WTC11 (cell line): ENCODE results near the gene SLC38A8. TPM values are rescaled to one million over a fixed set of nuclear protein-coding genes. Genes with fewer than 3 reads are reported as not detected.

Experiments
- ATAC-seq: fragments of 200-7000 bp; cut with Tn5 transposase; 2 replicates; pipeline ENCODE4 v1.10.0; 2021; ENCODE audit warnings: mild to moderate bottlenecking, moderate library complexity
- CTCF ChIA-PET: fragments of 300-600 bp; sonication (Branson Sonifier 250); formaldehyde crosslinking; loops from one replicate; lab custom pipeline; 2021; ENCODE audit warnings: antibody characterized with exemption; lab: Charles Lee
- POLR2A ChIA-PET: fragments of 350-600 bp; sonication (Branson Sonifier 250); formaldehyde crosslinking; loops from one replicate; lab custom pipeline; 2021; ENCODE audit warnings: antibody characterized with exemption; lab: Charles Lee
- DNase-seq: peaks from one replicate; pipeline ENCODE4 v3.0.0; 2021; ENCODE audit warnings: low spot score
- H3K27ac Mint-ChIP-seq: 2 replicates; pipeline ENCODE4 v1.8.0; 2021; ENCODE audit warnings: mixed read lengths
- H3K27me3 Mint-ChIP-seq: 2 replicates; pipeline ENCODE4 v1.8.0; 2021; ENCODE audit warnings: low read depth, mild to moderate bottlenecking, moderate library complexity, mixed read lengths
- H3K36me3 Mint-ChIP-seq: 2 replicates; pipeline ENCODE4 v1.8.0; 2021; ENCODE audit warnings: mixed read lengths
- H3K4me1 Mint-ChIP-seq: 2 replicates; pipeline ENCODE4 v1.8.0; 2022; ENCODE audit warnings: mixed read lengths
- H3K4me3 Mint-ChIP-seq: 2 replicates; pipeline ENCODE4 v1.8.0; 2021; ENCODE audit warnings: mild to moderate bottlenecking, moderate library complexity, mixed read lengths
- H3K9me3 Mint-ChIP-seq: 2 replicates; pipeline ENCODE4 v1.8.0; 2021; ENCODE audit warnings: mixed read lengths
- CREM ChIP-seq: sonication (generic); formaldehyde crosslinking; IDR thresholded peaks from 2 replicates; pipeline ENCODE4 v1.8.1; 2022; ENCODE audit warnings: mild to moderate bottlenecking, missing genetic modification reagents, moderate library complexity
- ELF4 ChIP-seq: sonication (generic); formaldehyde crosslinking; IDR thresholded peaks from 2 replicates; pipeline ENCODE4 v1.8.1; 2022; ENCODE audit warnings: low read depth, mild to moderate bottlenecking, moderate library complexity, missing genetic modification reagents
- FOXP1 ChIP-seq: sonication (generic); formaldehyde crosslinking; IDR thresholded peaks from 2 replicates; pipeline ENCODE4 v1.8.0; 2022; ENCODE audit warnings: missing genetic modification reagents, mild to moderate bottlenecking, moderate library complexity, borderline replicate concordance
- NR3C1 ChIP-seq: sonication (generic); formaldehyde crosslinking; conservative IDR thresholded peaks from 2 replicates; pipeline ENCODE4 v1.8.1; 2023; ENCODE audit warnings: low read depth, mild to moderate bottlenecking, missing genetic modification reagents
- ZNF138 ChIP-seq: sonication (generic); formaldehyde crosslinking; conservative IDR thresholded peaks from 2 replicates; pipeline ENCODE4 v1.8.1; 2022; ENCODE audit warnings: mild to moderate bottlenecking, moderate library complexity, missing genetic modification reagents
- ZNF317 ChIP-seq: sonication (generic); formaldehyde crosslinking; IDR thresholded peaks from 2 replicates; pipeline ENCODE4 v1.8.1; 2023; ENCODE audit warnings: low read depth, mild to moderate bottlenecking, moderate library complexity, missing genetic modification reagents, borderline replicate concordance
- ZNF416 ChIP-seq: fragments of 250-450 bp; sonication (Bioruptor Pico); IDR thresholded peaks from 2 replicates; pipeline ENCODE4 v1.9.0; 2021; ENCODE audit warnings: mild to moderate bottlenecking, inconsistent platforms
- total RNA-seq: library from RNA; stranded (reverse); gene quantifications from 3 replicates; pipeline ENCODE4 v1.2.3, GENCODE V29; 2021
- TF ChIP-seq, protein P1 (sequence below): sonication (generic); formaldehyde crosslinking; IDR thresholded peaks from 2 replicates; pipeline ENCODE4 v1.8.0; 2022; ENCODE audit warnings: mild to moderate bottlenecking, missing genetic modification reagents
- TF ChIP-seq, protein P2 (sequence below): sonication (generic); formaldehyde crosslinking; IDR thresholded peaks from 2 replicates; pipeline ENCODE4 v1.8.1; 2022; ENCODE audit warnings: missing genetic modification reagents, borderline replicate concordance
- TF ChIP-seq, protein P3 (sequence below): fragments of 250-450 bp; sonication (Bioruptor Pico); IDR thresholded peaks from 2 replicates; pipeline ENCODE4 v1.8.0; 2021; ENCODE audit warnings: mild to moderate bottlenecking
- TF ChIP-seq, protein P4 (sequence below): sonication (generic); formaldehyde crosslinking; IDR thresholded peaks from 2 replicates; pipeline ENCODE4 v1.8.1; 2022; ENCODE audit warnings: low read depth, missing genetic modification reagents, borderline replicate concordance
- TF ChIP-seq, protein P5 (sequence below): sonication (generic); formaldehyde crosslinking; IDR thresholded peaks from 2 replicates; pipeline ENCODE4 v1.8.1; 2023; ENCODE audit warnings: mild to moderate bottlenecking, missing genetic modification reagents, moderate library complexity
- TF ChIP-seq, protein P6 (sequence below): fragments of 250-450 bp; sonication (Bioruptor Pico); IDR thresholded peaks from 2 replicates; pipeline ENCODE4 v1.9.0; 2021; ENCODE audit warnings: mild to moderate bottlenecking, borderline replicate concordance
- TF ChIP-seq, protein P7 (sequence below): fragments of 250-450 bp; sonication (Bioruptor Pico); IDR thresholded peaks from 2 replicates; pipeline ENCODE4 v2.1.2; 2022; ENCODE audit warnings: mild to moderate bottlenecking, moderate library complexity
- TF ChIP-seq, protein P8 (sequence below): sonication (generic); formaldehyde crosslinking; IDR thresholded peaks from 2 replicates; pipeline ENCODE4 v1.8.0; 2022; ENCODE audit warnings: mild to moderate bottlenecking, missing genetic modification reagents
- TF ChIP-seq, protein P9 (sequence below): fragments of 250-450 bp; sonication (Bioruptor Pico); IDR thresholded peaks from 2 replicates; pipeline ENCODE4 v1.9.0; 2021; ENCODE audit warnings: mild to moderate bottlenecking

Gene SLC38A8
- total RNA-seq, 1 experiment from 2014 or later = not detected

DNA sequence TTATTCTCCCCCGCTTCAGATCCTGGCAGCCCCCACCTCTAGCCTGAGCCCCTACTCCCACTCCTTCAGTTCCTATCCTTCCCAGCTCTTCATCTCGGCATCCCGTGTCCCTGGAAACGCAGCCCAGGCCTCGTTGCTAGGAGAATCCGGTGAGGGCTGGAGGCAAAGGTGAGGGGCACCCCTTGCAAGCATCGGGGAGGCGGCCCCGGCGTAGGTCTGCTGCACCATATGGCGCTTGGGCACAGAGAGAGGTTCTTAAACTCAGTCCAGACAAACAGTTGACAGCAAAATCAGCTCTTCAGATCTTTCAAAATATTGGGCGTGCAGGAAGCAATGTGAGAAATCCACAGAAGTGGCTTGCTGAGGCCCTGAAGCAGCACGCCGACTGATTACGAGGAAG, 15.0 kb downstream of the SLC38A8 start:
- Mint-ChIP-seq H3K9me3 (no peaks in the 10 kb centered on the region), H3K36me3 (no peaks in the 10 kb centered on the region), H3K4me1 (peaks cover 15% of the 10 kb centered on the region), H3K27ac (no peak overlapping the region), H3K4me3 (no peak overlapping the region), H3K27me3 (no peaks in the 10 kb centered on the region)
- ATAC-seq (no peak), DNase-seq (no peak)
- POLR2A ChIA-PET = no interaction called here
- TF ChIP-seq, protein P1, sequence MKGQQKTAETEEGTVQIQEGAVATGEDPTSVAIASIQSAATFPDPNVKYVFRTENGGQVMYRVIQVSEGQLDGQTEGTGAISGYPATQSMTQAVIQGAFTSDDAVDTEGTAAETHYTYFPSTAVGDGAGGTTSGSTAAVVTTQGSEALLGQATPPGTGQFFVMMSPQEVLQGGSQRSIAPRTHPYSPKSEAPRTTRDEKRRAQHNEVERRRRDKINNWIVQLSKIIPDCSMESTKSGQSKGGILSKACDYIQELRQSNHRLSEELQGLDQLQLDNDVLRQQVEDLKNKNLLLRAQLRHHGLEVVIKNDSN (CRISPR knock-in tag) = no peak
- TF ChIP-seq ZNF138 (CRISPR knock-in tag) = no peak
- TF ChIP-seq, protein P2, sequence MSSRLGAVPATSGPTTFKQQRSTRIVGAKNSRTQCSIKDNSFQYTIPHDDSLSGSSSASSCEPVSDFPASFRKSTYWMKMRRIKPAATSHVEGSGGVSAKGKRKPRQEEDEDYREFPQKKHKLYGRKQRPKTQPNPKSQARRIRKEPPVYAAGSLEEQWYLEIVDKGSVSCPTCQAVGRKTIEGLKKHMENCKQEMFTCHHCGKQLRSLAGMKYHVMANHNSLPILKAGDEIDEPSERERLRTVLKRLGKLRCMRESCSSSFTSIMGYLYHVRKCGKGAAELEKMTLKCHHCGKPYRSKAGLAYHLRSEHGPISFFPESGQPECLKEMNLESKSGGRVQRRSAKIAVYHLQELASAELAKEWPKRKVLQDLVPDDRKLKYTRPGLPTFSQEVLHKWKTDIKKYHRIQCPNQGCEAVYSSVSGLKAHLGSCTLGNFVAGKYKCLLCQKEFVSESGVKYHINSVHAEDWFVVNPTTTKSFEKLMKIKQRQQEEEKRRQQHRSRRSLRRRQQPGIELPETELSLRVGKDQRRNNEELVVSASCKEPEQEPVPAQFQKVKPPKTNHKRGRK (CRISPR knock-in tag) = no peak
- TF ChIP-seq, protein P3, sequence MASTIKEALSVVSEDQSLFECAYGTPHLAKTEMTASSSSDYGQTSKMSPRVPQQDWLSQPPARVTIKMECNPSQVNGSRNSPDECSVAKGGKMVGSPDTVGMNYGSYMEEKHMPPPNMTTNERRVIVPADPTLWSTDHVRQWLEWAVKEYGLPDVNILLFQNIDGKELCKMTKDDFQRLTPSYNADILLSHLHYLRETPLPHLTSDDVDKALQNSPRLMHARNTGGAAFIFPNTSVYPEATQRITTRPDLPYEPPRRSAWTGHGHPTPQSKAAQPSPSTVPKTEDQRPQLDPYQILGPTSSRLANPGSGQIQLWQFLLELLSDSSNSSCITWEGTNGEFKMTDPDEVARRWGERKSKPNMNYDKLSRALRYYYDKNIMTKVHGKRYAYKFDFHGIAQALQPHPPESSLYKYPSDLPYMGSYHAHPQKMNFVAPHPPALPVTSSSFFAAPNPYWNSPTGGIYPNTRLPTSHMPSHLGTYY (CRISPR knock-in tag) = no peak
- TF ChIP-seq, protein P4, sequence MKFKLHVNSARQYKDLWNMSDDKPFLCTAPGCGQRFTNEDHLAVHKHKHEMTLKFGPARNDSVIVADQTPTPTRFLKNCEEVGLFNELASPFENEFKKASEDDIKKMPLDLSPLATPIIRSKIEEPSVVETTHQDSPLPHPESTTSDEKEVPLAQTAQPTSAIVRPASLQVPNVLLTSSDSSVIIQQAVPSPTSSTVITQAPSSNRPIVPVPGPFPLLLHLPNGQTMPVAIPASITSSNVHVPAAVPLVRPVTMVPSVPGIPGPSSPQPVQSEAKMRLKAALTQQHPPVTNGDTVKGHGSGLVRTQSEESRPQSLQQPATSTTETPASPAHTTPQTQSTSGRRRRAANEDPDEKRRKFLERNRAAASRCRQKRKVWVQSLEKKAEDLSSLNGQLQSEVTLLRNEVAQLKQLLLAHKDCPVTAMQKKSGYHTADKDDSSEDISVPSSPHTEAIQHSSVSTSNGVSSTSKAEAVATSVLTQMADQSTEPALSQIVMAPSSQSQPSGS (CRISPR knock-in tag) = no peak
- TF ChIP-seq, protein P5, sequence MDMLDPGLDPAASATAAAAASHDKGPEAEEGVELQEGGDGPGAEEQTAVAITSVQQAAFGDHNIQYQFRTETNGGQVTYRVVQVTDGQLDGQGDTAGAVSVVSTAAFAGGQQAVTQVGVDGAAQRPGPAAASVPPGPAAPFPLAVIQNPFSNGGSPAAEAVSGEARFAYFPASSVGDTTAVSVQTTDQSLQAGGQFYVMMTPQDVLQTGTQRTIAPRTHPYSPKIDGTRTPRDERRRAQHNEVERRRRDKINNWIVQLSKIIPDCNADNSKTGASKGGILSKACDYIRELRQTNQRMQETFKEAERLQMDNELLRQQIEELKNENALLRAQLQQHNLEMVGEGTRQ (CRISPR knock-in tag) = no peak
- TF ChIP-seq, protein P6, sequence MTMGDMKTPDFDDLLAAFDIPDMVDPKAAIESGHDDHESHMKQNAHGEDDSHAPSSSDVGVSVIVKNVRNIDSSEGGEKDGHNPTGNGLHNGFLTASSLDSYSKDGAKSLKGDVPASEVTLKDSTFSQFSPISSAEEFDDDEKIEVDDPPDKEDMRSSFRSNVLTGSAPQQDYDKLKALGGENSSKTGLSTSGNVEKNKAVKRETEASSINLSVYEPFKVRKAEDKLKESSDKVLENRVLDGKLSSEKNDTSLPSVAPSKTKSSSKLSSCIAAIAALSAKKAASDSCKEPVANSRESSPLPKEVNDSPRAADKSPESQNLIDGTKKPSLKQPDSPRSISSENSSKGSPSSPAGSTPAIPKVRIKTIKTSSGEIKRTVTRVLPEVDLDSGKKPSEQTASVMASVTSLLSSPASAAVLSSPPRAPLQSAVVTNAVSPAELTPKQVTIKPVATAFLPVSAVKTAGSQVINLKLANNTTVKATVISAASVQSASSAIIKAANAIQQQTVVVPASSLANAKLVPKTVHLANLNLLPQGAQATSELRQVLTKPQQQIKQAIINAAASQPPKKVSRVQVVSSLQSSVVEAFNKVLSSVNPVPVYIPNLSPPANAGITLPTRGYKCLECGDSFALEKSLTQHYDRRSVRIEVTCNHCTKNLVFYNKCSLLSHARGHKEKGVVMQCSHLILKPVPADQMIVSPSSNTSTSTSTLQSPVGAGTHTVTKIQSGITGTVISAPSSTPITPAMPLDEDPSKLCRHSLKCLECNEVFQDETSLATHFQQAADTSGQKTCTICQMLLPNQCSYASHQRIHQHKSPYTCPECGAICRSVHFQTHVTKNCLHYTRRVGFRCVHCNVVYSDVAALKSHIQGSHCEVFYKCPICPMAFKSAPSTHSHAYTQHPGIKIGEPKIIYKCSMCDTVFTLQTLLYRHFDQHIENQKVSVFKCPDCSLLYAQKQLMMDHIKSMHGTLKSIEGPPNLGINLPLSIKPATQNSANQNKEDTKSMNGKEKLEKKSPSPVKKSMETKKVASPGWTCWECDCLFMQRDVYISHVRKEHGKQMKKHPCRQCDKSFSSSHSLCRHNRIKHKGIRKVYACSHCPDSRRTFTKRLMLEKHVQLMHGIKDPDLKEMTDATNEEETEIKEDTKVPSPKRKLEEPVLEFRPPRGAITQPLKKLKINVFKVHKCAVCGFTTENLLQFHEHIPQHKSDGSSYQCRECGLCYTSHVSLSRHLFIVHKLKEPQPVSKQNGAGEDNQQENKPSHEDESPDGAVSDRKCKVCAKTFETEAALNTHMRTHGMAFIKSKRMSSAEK = no peak
- no peak for TF ChIP-seq CREM
- no peak for TF ChIP-seq ZNF416
- TF ChIP-seq, protein P7, sequence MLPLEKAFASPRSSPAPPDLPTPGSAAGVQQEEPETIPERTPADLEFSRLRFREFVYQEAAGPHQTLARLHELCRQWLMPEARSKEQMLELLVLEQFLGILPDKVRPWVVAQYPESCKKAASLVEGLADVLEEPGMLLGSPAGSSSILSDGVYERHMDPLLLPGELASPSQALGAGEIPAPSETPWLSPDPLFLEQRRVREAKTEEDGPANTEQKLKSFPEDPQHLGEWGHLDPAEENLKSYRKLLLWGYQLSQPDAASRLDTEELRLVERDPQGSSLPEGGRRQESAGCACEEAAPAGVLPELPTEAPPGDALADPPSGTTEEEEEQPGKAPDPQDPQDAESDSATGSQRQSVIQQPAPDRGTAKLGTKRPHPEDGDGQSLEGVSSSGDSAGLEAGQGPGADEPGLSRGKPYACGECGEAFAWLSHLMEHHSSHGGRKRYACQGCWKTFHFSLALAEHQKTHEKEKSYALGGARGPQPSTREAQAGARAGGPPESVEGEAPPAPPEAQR (CRISPR knock-in tag) = no peak
- TF ChIP-seq, protein P8, sequence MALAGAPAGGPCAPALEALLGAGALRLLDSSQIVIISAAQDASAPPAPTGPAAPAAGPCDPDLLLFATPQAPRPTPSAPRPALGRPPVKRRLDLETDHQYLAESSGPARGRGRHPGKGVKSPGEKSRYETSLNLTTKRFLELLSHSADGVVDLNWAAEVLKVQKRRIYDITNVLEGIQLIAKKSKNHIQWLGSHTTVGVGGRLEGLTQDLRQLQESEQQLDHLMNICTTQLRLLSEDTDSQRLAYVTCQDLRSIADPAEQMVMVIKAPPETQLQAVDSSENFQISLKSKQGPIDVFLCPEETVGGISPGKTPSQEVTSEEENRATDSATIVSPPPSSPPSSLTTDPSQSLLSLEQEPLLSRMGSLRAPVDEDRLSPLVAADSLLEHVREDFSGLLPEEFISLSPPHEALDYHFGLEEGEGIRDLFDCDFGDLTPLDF = no peak
- TF ChIP-seq, protein P9, sequence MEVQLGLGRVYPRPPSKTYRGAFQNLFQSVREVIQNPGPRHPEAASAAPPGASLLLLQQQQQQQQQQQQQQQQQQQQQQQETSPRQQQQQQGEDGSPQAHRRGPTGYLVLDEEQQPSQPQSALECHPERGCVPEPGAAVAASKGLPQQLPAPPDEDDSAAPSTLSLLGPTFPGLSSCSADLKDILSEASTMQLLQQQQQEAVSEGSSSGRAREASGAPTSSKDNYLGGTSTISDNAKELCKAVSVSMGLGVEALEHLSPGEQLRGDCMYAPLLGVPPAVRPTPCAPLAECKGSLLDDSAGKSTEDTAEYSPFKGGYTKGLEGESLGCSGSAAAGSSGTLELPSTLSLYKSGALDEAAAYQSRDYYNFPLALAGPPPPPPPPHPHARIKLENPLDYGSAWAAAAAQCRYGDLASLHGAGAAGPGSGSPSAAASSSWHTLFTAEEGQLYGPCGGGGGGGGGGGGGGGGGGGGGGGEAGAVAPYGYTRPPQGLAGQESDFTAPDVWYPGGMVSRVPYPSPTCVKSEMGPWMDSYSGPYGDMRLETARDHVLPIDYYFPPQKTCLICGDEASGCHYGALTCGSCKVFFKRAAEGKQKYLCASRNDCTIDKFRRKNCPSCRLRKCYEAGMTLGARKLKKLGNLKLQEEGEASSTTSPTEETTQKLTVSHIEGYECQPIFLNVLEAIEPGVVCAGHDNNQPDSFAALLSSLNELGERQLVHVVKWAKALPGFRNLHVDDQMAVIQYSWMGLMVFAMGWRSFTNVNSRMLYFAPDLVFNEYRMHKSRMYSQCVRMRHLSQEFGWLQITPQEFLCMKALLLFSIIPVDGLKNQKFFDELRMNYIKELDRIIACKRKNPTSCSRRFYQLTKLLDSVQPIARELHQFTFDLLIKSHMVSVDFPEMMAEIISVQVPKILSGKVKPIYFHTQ (CRISPR knock-in tag) = no peak
- TF ChIP-seq ZNF317 (CRISPR knock-in tag) = no peak
- no peak for TF ChIP-seq ELF4 (CRISPR knock-in tag)
- no peak for TF ChIP-seq NR3C1 (CRISPR knock-in tag)
- no peak for TF ChIP-seq FOXP1 (CRISPR knock-in tag)
- CTCF ChIA-PET = interaction anchor here (0.7 to 2.8 kb wide), 5 partner anchors 14 to 1780 kb away, joined by 3 to 11 read pairs (median 3); no protein-coding TSS in a partner anchor
